Medulla oblongata (tissue), 1 donor: ENCODE results near the gene SCNN1B.
"Not testable (repeated sequence)": the region's sequence is repeated elsewhere in the genome, so short reads cannot be mapped to it uniquely, and the experiment has no call there.

Experiments used
- DNase-seq: peaks from one replicate; pipeline ENCODE4 v3.0.0-alpha.2; 2015; ENCODE audit errors: extremely low spot score

SCNN1B gene

GRCh38 chr16:23380501-23380951, 78.4 kb downstream of the SCNN1B start:
- no peak for DNase-seq

- DNase-seq, result not testable (repeated sequence)
These were observed 79.6 kb downstream of the SCNN1B start for GRCh38 chr16:23381702-23382101.

GRCh38 chr16:23382279-23382678, 80.2 kb downstream of the SCNN1B start:
- DNase-seq, result no peak

GRCh38 chr16:23383881-23384280, 81.8 kb downstream of the SCNN1B start:
- DNase-seq, result no peak

- no peak for DNase-seq
These were observed 82.8 kb downstream of the SCNN1B start for GRCh38 chr16:23384878-23385277.

- no peak for DNase-seq
These were observed 83.3 kb downstream of the SCNN1B start for GRCh38 chr16:23385441-23385840.

- DNase-seq, result no peak
These were observed 85.6 kb downstream of the SCNN1B start for GRCh38 chr16:23387666-23388065.

GRCh38 chr16:23388786-23389185, 86.7 kb downstream of the SCNN1B start:
- DNase-seq, result no peak

GRCh38 chr16:23389201-23389600, 87.1 kb downstream of the SCNN1B start:
- DNase-seq, result no peak

- not testable (repeated sequence) for DNase-seq
These were observed 87.8 kb downstream of the SCNN1B start for GRCh38 chr16:23389936-23390335.

- no peak for DNase-seq
These were observed 89.5 kb downstream of the SCNN1B start for GRCh38 chr16:23391381-23392222.

GRCh38 chr16:23392223-23392600, 90.1 kb downstream of the SCNN1B start:
- no peak for DNase-seq

- DNase-seq, result no peak
These were observed 92.2 kb downstream of the SCNN1B start for GRCh38 chr16:23394141-23394831.

- DNase-seq, result no peak
These were observed 93.6 kb downstream of the SCNN1B start for GRCh38 chr16:23395732-23396131.

- no peak for DNase-seq
These were observed 95.4 kb downstream of the SCNN1B start for GRCh38 chr16:23397464-23397863.

- peak; percentile 66 for DNase-seq
These were observed 97.1 kb downstream of the SCNN1B start for GRCh38 chr16:23398987-23399805.

GRCh38 chr16:23400447-23400846, 98.3 kb downstream of the SCNN1B start:
- not testable (repeated sequence) for DNase-seq

- DNase-seq, result no peak
These were observed 99.0 kb downstream of the SCNN1B start for GRCh38 chr16:23401139-23401538.

GRCh38 chr16:23402100-23402499, 100.0 kb downstream of the SCNN1B start:
- DNase-seq, result no peak

GRCh38 chr16:23403547-23403946, 101.4 kb downstream of the SCNN1B start:
- no peak for DNase-seq

- DNase-seq, result no peak
These were observed 103.9 kb downstream of the SCNN1B start for GRCh38 chr16:23406024-23406423.
